K562 (cell line): ENCODE results near the gene CFAP206.

Source experiments
- ATF6 ChIP-seq: sonication (generic); formaldehyde crosslinking; IDR thresholded peaks from 2 replicates; pipeline ENCODE4 v1.4.0; 2020; ENCODE audit warnings: mild to moderate bottlenecking, missing genetic modification reagents
- MAFK ChIP-seq: IDR thresholded peaks from 2 replicates; pipeline ENCODE4 v1.6.1; 2011; ENCODE audit warnings: low read length, improper control_type of control experiment
- MYC ChIP-seq, 2 experiments: fragments of 250-450 bp in 1 of 2; sonication (Bioruptor Pico) in 1 of 2; IDR thresholded peaks; 2 replicates each; pipeline versions ENCODE4 v1.5.1 to v1.6.1; 2012 to 2021; ENCODE audit warnings: low read depth in 2 of 2, borderline replicate concordance in 1 of 2, improper control_type of control experiment in 1 of 2, low read length in 1 of 2, mild to moderate bottlenecking in 1 of 2, moderate library complexity in 1 of 2
- RAD51 ChIP-seq: fragments of 450-650 bp; IDR thresholded peaks from 2 replicates; pipeline ENCODE4 v1.7.1; 2016; ENCODE audit warnings: low read depth, mild to moderate bottlenecking, borderline replicate concordance
- SREBF2 ChIP-seq: sonication (generic); formaldehyde crosslinking; IDR thresholded peaks from 2 replicates; pipeline ENCODE4 v1.4.0; 2020; ENCODE audit warnings: mild to moderate bottlenecking, missing genetic modification reagents
- ZNF146 ChIP-seq: IDR thresholded peaks from one replicate; pipeline ENCODE4 v1.6.1; 2018; ENCODE audit warnings: missing compliant biosample characterization; ENCODE audit not compliant: unreplicated experiment
- TF ChIP-seq, protein P1 (sequence below), 3 experiments: IDR thresholded peaks in 2 of 3; conservative IDR thresholded peaks in 1 of 3; 2 replicates each; pipeline ENCODE4 v1.5.1; 2011 to 2012; ENCODE audit warnings: low read length in 3 of 3, mild to moderate bottlenecking in 3 of 3, control low read depth in 2 of 3, improper control_type of control experiment in 1 of 3, inconsistent platforms in 1 of 3, low read depth in 1 of 3, mixed read lengths in 1 of 3, moderate library complexity in 1 of 3; ENCODE audit not compliant: insufficient read depth in 2 of 3
- TF ChIP-seq, protein P2 (sequence below): sonication (generic); formaldehyde crosslinking; IDR thresholded peaks from 2 replicates; pipeline ENCODE4 v1.8.1; 2023; ENCODE audit warnings: missing genetic modification reagents, mild to moderate bottlenecking, borderline replicate concordance

DNA sequence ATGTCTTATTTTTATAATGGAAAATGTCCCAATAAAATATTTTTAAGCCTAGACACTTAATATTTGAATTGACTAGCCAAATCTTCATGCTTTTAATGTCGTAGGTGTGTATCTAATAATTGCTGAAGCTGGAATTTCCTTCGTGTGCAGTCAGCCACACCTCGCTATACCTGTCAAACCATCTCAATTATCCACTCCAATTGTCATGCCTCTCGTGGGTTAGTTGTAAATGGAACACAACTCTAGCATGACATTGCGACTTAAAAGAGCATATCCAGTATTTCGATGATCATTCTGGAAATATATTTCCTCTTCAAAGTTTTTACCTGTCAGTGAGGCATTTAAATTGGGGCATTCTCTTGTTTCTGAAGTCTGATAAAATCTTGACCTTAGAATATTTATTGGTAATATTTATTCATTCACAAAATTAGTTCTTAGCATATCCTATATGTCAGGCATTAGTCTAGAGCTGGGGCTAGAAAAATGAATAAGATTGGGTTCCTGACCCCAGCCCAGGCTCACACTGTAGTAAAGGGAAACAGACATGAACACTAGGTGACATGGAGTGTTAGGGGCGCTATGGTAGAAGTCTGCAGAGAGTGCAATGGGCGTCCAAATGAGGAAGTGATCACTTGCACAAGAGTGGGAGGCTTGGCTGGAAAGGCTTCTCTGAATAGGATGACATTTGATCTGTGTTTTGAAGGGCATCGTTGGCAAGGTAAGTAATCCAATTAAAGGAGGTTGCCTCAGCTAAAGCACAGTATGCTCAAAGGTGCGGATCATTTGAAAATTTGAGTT, 11.0 kb upstream of the CFAP206 start:
- TF ChIP-seq MAFK = no peak
- TF ChIP-seq, protein P1, sequence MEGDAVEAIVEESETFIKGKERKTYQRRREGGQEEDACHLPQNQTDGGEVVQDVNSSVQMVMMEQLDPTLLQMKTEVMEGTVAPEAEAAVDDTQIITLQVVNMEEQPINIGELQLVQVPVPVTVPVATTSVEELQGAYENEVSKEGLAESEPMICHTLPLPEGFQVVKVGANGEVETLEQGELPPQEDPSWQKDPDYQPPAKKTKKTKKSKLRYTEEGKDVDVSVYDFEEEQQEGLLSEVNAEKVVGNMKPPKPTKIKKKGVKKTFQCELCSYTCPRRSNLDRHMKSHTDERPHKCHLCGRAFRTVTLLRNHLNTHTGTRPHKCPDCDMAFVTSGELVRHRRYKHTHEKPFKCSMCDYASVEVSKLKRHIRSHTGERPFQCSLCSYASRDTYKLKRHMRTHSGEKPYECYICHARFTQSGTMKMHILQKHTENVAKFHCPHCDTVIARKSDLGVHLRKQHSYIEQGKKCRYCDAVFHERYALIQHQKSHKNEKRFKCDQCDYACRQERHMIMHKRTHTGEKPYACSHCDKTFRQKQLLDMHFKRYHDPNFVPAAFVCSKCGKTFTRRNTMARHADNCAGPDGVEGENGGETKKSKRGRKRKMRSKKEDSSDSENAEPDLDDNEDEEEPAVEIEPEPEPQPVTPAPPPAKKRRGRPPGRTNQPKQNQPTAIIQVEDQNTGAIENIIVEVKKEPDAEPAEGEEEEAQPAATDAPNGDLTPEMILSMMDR (IDR thresholded peaks at IDR 0.05 in 2 of 3, conservative IDR thresholded peaks at IDR 0.05 in 1 of 3; ENCODE audit: insufficient read depth in 2 of 3, low read depth in 1 of 3, low read length in 3 of 3) = no peak
- TF ChIP-seq, protein P2, sequence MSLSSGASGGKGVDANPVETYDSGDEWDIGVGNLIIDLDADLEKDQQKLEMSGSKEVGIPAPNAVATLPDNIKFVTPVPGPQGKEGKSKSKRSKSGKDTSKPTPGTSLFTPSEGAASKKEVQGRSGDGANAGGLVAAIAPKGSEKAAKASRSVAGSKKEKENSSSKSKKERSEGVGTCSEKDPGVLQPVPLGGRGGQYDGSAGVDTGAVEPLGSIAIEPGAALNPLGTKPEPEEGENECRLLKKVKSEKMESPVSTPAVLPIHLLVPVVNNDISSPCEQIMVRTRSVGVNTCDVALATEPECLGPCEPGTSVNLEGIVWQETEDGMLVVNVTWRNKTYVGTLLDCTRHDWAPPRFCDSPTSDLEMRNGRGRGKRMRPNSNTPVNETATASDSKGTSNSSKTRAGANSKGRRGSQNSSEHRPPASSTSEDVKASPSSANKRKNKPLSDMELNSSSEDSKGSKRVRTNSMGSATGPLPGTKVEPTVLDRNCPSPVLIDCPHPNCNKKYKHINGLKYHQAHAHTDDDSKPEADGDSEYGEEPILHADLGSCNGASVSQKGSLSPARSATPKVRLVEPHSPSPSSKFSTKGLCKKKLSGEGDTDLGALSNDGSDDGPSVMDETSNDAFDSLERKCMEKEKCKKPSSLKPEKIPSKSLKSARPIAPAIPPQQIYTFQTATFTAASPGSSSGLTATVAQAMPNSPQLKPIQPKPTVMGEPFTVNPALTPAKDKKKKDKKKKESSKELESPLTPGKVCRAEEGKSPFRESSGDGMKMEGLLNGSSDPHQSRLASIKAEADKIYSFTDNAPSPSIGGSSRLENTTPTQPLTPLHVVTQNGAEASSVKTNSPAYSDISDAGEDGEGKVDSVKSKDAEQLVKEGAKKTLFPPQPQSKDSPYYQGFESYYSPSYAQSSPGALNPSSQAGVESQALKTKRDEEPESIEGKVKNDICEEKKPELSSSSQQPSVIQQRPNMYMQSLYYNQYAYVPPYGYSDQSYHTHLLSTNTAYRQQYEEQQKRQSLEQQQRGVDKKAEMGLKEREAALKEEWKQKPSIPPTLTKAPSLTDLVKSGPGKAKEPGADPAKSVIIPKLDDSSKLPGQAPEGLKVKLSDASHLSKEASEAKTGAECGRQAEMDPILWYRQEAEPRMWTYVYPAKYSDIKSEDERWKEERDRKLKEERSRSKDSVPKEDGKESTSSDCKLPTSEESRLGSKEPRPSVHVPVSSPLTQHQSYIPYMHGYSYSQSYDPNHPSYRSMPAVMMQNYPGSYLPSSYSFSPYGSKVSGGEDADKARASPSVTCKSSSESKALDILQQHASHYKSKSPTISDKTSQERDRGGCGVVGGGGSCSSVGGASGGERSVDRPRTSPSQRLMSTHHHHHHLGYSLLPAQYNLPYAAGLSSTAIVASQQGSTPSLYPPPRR (CRISPR knock-in tag) = no peak
- no peak for TF ChIP-seq MYC (IDR thresholded peaks at IDR 0.05; ENCODE audit: low read depth, low read length)
- TF ChIP-seq MYC (CRISPR knock-in tag; IDR thresholded peaks at IDR 0.05; ENCODE audit: borderline replicate concordance, low read depth) = no peak
- no peak for TF ChIP-seq SREBF2
- TF ChIP-seq ZNF146 = no peak
- no peak for TF ChIP-seq ATF6 (CRISPR knock-in tag)
- TF ChIP-seq RAD51 = no peak
